Pancreas (tissue), 10 donors: ENCODE measurements around the gene MAPK6. TPM values are rescaled to one million over a fixed set of nuclear protein-coding genes. Genes with fewer than 3 reads are reported as not detected.
"Not testable (repeated sequence)": the region's sequence is repeated elsewhere in the genome, so short reads cannot be mapped to it uniquely, and the experiment has no call there.

Experiments used
- ATAC-seq, 4 donors: fragments of 200-7000 bp; cut with Tn5 transposase; one replicate each; pipeline versions ENCODE4 v1.8.0 to v1.9.1; 2020; ENCODE audit warnings: mild to moderate bottlenecking in 4 of 4, moderate library complexity in 4 of 4
- DNase-seq, 6 donors: peaks; one replicate each; pipeline ENCODE4 v3.0.0-alpha.2; 2020
- FAIRE-seq: peaks from 2 replicates; lab custom pipeline; 2012; peaks lifted over from hg19 to GRCh38; lab: Jason Lieb, UNC
- H3K27ac ChIP-seq, 4 donors: fragments of 200-600 bp; sonication (generic); 1 replicate in 3 of 4; 2 replicates in 1 of 4; pipeline versions ENCODE4 v1.5.0 to v1.8.0; 2020
- H3K27me3 ChIP-seq, 4 donors: fragments of 200-600 bp; one replicate each; pipeline ENCODE4 v1.8.0; 2021
- H3K36me3 ChIP-seq, 3 donors: fragments of 200-600 bp; sonication (generic) in 1 of 3; one replicate each; pipeline versions ENCODE4 v1.5.0 to v1.8.0; 2020 to 2021
- H3K4me1 ChIP-seq, 3 donors: fragments of 200-600 bp; one replicate each; pipeline ENCODE4 v1.8.0; 2021
- H3K4me3 ChIP-seq, 4 donors: fragments of 200-600 bp; sonication (generic) in 2 of 4; one replicate each; pipeline versions ENCODE4 v1.5.0 to v1.8.0; 2020 to 2021
- H3K9me3 ChIP-seq, 4 donors: fragments of 200-600 bp; one replicate each; pipeline ENCODE4 v1.8.0; 2021
- CTCF ChIP-seq, 4 donors: fragments of 200-600 bp; sonication (generic) in 3 of 4; IDR thresholded peaks; one replicate each; pipeline versions ENCODE4 v1.5.0 to v1.8.0; 2021; ENCODE audit warnings: antibody characterized with exemption in 4 of 4
- WGBS, 2 donors: extraction: QIAGEN DNeasy Blood & Tissue Kit; methylation state at CpG; one replicate each; pipeline ENCODE4 v1.1.7; 2013; 5-methylcytosine and 5-hydroxymethylcytosine counted together
- intact Hi-C, 3 donors: fragments of 100-400 bp; cut with DNase I; formaldehyde crosslinking; loops; one replicate each; pipeline versions ENCODE4 v1.11.1 to v1.14.2; 2022
- polyA plus RNA-seq, 2 donors: library from polyadenylated mRNA; stranded (reverse); fragments of 200-250 nt; gene quantifications; one replicate each; pipeline ENCODE4 v1.2.3, GENCODE V29; 2013
- total RNA-seq, 6 donors: library from RNA; stranded (reverse); fragmentation: NEBNext Ultra II Directional in 4 of 6; extraction: Animal tissue kit (Norgen Biotek cat#: 25700) in 4 of 6; gene quantifications; one replicate each; pipeline versions ENCODE4 v1.2.1 to v1.2.4, GENCODE V29; 2021 to 2023
- donor health status: healthy with polysubstance abuse.
- donor health status: DM: no; HTN: no; CAD: no; lungs with moderate emphysema.
- donor health status: DM: no; HTN: no; CAD: no.
- donor health status: control.
- donor health status: control.
- donor health status: Bipolar disorder and iron deficiency.
- donor health status: DM: yes; HTN: yes; CAD: no.
- donor health status: DM: no; HTN: no; CAD: no.
- donor health status: DM: no; HTN: no; CAD: no.
- donor health status: DM: yes; HTN: yes; CAD: no.

The MAPK6 gene
- total and polyA plus RNA-seq, 8 donors, result 3.0 to 13.9 (median 10.1) TPM

GRCh38 chr15:52037889-52038505 lies 19.0 kb downstream of the MAPK6 start:
- peaks cover 12 to 32% (median 14%) of the 10 kb centered on the region in 3 donors for H3K4me1 ChIP-seq
- intact Hi-C loops, result no loop called here
- no peaks in the 10 kb centered on the region for H3K27me3 ChIP-seq
- no peaks in the 10 kb centered on the region for H3K9me3 ChIP-seq
- DNase-seq (no peak), ATAC-seq (no peak), FAIRE-seq (no peak)
- TF ChIP-seq CTCF (IDR thresholded peaks at IDR 0.05), result no peak
- H3K27ac ChIP-seq, result no peak overlapping the region
- WGBS, 2 donors, result 87 to 88% methylated on average over 2 of the region's 2 CpGs
- H3K4me3 ChIP-seq, result no peak overlapping the region
- H3K36me3 ChIP-seq, result no peaks in the 10 kb centered on the region

GRCh38 chr15:52039925-52040781 lies 21.1 kb downstream of the MAPK6 start:
- 48 to 51% methylated on average over 3 of the region's 3 CpGs for WGBS, 2 donors
- DNase-seq, result no peak
- FAIRE-seq, result no peak
- H3K27ac ChIP-seq, result peak overlapping the region in 1 of 4 donors; percentile 37
- no peak for TF ChIP-seq CTCF (IDR thresholded peaks at IDR 0.05)
- ATAC-seq, result peak; percentile 80 to 89 (median 84)
- no peak overlapping the region for H3K4me3 ChIP-seq
- H3K9me3 ChIP-seq, result no peaks in the 10 kb centered on the region
- no peaks in the 10 kb centered on the region for H3K36me3 ChIP-seq
- H3K27me3 ChIP-seq, result no peaks in the 10 kb centered on the region
- intact Hi-C loops, result no loop called here
- H3K4me1 ChIP-seq, result peaks cover 12 to 34% (median 14%) of the 10 kb centered on the region in 3 donors

GRCh38 chr15:52042051-52042851 lies 23.2 kb downstream of the MAPK6 start:
- H3K27me3 ChIP-seq, result no peaks in the 10 kb centered on the region
- ATAC-seq, result no peak
- peaks cover 12 to 36% (median 14%) of the 10 kb centered on the region in 3 donors for H3K4me1 ChIP-seq
- H3K36me3 ChIP-seq, result no peaks in the 10 kb centered on the region
- no peak for FAIRE-seq
- H3K27ac ChIP-seq, result no peak overlapping the region
- TF ChIP-seq CTCF (IDR thresholded peaks at IDR 0.05), result no peak
- intact Hi-C loops, result no loop called here
- WGBS, 2 donors, result 83 to 84% methylated on average over 6 of the region's 6 CpGs
- H3K9me3 ChIP-seq, result no peaks in the 10 kb centered on the region
- DNase-seq, result no peak
- no peak overlapping the region for H3K4me3 ChIP-seq

- ATAC-seq, DNase-seq, H3K27me3 ChIP-seq, intact Hi-C loops, H3K9me3 ChIP-seq, H3K27ac ChIP-seq, H3K4me3 ChIP-seq: not testable (repeated sequence)
- WGBS, 2 donors, result 84 to 88% methylated on average over 8 of the region's 8 CpGs
- Histone ChIP-seq H3K4me1 (peaks cover 0 to 17% (median under 1%) of the 10 kb centered on the region in 3 donors), H3K36me3 (peaks cover 0 to 12% (median 0%) of the 10 kb centered on the region in 3 donors)
- peak; percentile 41 for FAIRE-seq
These were observed 26.8 kb downstream of the MAPK6 start for GRCh38 chr15:52045795-52046298.

GRCh38 chr15:52046552-52046951 lies 27.5 kb downstream of the MAPK6 start:
- ATAC-seq, result peak in 2 of 4 donors; percentile 38 to 57
- H3K27me3 ChIP-seq, intact Hi-C loops, DNase-seq, H3K27ac ChIP-seq, FAIRE-seq, H3K4me1 ChIP-seq, H3K4me3 ChIP-seq, H3K9me3 ChIP-seq: not testable (repeated sequence)
- H3K36me3 ChIP-seq, result peaks cover 0 to 12% (median 0%) of the 10 kb centered on the region in 3 donors
- WGBS, 2 donors, result 84 to 87% methylated on average over 5 of the region's 5 CpGs
